Spleen (tissue), 7 donors: ENCODE results near the gene RAB38.

Experiments
- CTCF ChIP-seq, 11 experiments: fragments of 200-600 bp in 7 of 11; fragments of 450-650 bp in 4 of 11; sonication (generic) in 4 of 11; IDR thresholded peaks in 8 of 11; conservative IDR thresholded peaks in 3 of 11; 1 replicate in 7 of 11; 2 replicates in 4 of 11; pipeline versions ENCODE4 v1.4.0 to v1.8.0; 2016 to 2021; ENCODE audit warnings: antibody characterized with exemption in 11 of 11, inconsistent platforms in 4 of 11, mild to moderate bottlenecking in 1 of 11
- POLR2AphosphoS5 ChIP-seq, 3 donors: sonication (generic); formaldehyde crosslinking; IDR thresholded peaks; one replicate each; pipeline ENCODE4 v1.5.1; 2017; ENCODE audit warnings: antibody characterized with exemption in 3 of 3
- donor health status: DM: no; HTN: no; CAD: no; lungs with moderate emphysema.
- donor health status: DM: no; HTN: no; CAD: no.
- donor health status: DM: no; HTN: no; CAD: no.

- no peak for TF ChIP-seq CTCF (IDR thresholded peaks at IDR 0.05 in 8 of 11, conservative IDR thresholded peaks at IDR 0.05 in 3 of 11)
- TF ChIP-seq POLR2AphosphoS5 (IDR thresholded peaks at IDR 0.05), result no peak
Observed at GRCh38 chr11:88170673-88171072, 4.6 kb downstream of the RAB38 start.
